Measurements from ENCODE around the gene PICK1. TPM values are rescaled to one million over a fixed set of nuclear protein-coding genes. Genes with fewer than 3 reads are reported as not detected.

Gene PICK1
- total RNA-seq, 1 experiment from 2014 or later: 23.3 TPM

DNA sequence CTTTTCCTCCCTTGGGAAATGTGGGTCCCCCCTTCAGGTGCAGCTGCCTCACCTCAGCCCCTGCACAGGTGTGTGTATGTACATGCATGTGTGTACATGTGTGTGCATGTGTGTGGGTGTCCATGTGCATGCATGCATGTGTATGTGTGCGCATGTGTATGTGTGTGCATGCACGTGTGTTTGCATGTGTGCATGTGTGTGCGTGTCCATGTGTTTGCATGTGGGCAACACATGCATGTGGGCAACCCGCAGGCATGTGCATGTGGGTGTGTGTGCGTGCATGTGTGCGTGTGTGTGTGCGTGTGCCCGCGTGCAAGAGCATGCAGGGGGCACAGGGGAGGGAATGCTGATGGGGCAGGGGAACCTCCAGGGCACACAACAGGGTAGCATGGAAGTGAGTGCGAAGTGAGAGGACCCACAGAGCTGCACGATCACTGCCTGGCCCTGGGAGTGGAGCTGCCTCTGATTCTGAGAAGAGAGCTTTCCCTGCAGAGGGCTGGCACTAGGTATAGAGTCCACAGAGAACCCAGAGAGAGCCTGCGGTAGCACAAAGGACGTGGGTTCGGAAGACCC, 67.9 kb downstream of the PICK1 start:
- in situ Hi-C loops (cut with HindIII; ENCODE audit: low sequenced_read_pairs): no loop called here
- no peak for DNase-seq (ENCODE audit: low spot score)

Other genes starting within 250 kb of the PICK1 start
- 35.6 and 44.6 TPM in 2 replicates for gene GCAT, start 249.5 kb upstream of the PICK1 start, total RNA-seq (2014; rRNA removed; shearing (Covaris generic))
- not detected in 2 replicates for gene GALR3, start 234.0 kb upstream of the PICK1 start, total RNA-seq (2014; rRNA removed; shearing (Covaris generic))
- gene ANKRD54, start 213.1 kb upstream of the PICK1 start, total RNA-seq (2014; rRNA removed; shearing (Covaris generic)): 41.7 and 46.3 TPM in 2 replicates
- gene EIF3L, start 208.0 kb upstream of the PICK1 start, total RNA-seq (2014; rRNA removed; shearing (Covaris generic)): 595 and 685 TPM in 2 replicates
- 20.4 and 27.6 TPM in 2 replicates for gene MICALL1, start 151.1 kb upstream of the PICK1 start, total RNA-seq (2014; rRNA removed; shearing (Covaris generic))
- not detected in 2 replicates for gene C22orf23, start 103.8 kb upstream of the PICK1 start, total RNA-seq (2014; rRNA removed; shearing (Covaris generic))
- gene POLR2F, start 103.7 kb upstream of the PICK1 start, total RNA-seq (2014; rRNA removed; shearing (Covaris generic)): 225 and 303 TPM in 2 replicates
- not detected in 2 replicates for gene SOX10, start 72.8 kb upstream of the PICK1 start, total RNA-seq (2014; rRNA removed; shearing (Covaris generic))
- not detected in 2 replicates for gene SLC16A8, start 26.8 kb downstream of the PICK1 start, total RNA-seq (2014; rRNA removed; shearing (Covaris generic))
- gene BAIAP2L2, start 53.3 kb downstream of the PICK1 start, total RNA-seq (2014; rRNA removed; shearing (Covaris generic)): 0.20 and 0.55 TPM in 2 replicates
- 11.4 TPM in 2 replicates for gene PLA2G6, start 124.4 kb downstream of the PICK1 start, total RNA-seq (2014; rRNA removed; shearing (Covaris generic))
- gene MAFF, start 144.6 kb downstream of the PICK1 start, total RNA-seq (2014; rRNA removed; shearing (Covaris generic)): 10.5 and 11.9 TPM in 2 replicates
- 16.2 and 20.5 TPM in 2 replicates for gene TMEM184B, start 215.6 kb downstream of the PICK1 start, total RNA-seq (2014; rRNA removed; shearing (Covaris generic))

All from G401 (cell line).